Measurements from ENCODE around the gene TAF4. TPM values are rescaled to one million over a fixed set of nuclear protein-coding genes. Genes with fewer than 3 reads are reported as not detected.

TAF4 gene
- total and polyA plus RNA-seq, 7 donors = 3.6 to 13.3 (median 8.9) TPM

DNA sequence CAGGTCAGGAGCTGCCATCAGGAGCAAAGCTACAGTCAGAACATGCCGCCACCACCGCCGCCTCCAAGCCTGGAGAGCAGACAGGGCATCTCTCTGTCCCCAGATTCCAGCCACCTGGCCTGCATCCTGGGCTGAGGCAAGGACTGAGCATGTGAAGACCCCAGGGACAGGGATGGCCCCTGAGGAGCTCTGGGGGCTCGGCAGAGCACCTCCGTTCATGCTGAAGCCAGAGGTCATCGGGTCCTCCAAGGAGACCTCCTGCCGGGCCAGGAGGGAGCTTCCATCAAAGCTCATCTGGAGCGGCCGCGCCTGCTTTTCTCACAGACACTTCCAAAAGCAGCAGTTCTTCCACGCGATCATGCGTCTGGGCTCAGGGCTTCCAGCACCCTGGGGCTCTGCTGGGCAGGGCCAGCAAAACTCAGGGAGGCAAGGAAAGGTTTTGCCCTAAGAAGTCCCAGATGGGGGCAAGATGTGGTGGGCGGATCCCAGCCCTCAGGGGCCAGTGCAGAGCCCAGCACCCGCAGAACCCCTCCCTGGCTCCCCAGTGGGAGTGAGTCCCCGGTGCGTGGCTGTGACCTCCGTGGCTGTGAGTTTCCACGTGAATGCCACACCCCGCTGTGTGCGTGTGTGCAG is 138.4 kb downstream of the TAF4 start:
- Histone ChIP-seq H3K4me3 (no peak overlapping the region), H3K27ac (no peak overlapping the region), H3K36me3 (no peaks in the 10 kb centered on the region), H3K27me3 (peaks cover 0 to 21% (median 10%) of the 10 kb centered on the region in 3 donors), H3K9me3 (no peaks in the 10 kb centered on the region), H3K4me1 (no peaks in the 10 kb centered on the region)
- 69 to 85% methylated on average over 21 of the region's 21 CpGs for WGBS, 2 donors
- TF ChIP-seq POLR2A (IDR thresholded peaks at IDR 0.05) (no peak), POLR2AphosphoS5 (IDR thresholded peaks at IDR 0.05) (no peak)
- TF ChIP-seq, protein P1, sequence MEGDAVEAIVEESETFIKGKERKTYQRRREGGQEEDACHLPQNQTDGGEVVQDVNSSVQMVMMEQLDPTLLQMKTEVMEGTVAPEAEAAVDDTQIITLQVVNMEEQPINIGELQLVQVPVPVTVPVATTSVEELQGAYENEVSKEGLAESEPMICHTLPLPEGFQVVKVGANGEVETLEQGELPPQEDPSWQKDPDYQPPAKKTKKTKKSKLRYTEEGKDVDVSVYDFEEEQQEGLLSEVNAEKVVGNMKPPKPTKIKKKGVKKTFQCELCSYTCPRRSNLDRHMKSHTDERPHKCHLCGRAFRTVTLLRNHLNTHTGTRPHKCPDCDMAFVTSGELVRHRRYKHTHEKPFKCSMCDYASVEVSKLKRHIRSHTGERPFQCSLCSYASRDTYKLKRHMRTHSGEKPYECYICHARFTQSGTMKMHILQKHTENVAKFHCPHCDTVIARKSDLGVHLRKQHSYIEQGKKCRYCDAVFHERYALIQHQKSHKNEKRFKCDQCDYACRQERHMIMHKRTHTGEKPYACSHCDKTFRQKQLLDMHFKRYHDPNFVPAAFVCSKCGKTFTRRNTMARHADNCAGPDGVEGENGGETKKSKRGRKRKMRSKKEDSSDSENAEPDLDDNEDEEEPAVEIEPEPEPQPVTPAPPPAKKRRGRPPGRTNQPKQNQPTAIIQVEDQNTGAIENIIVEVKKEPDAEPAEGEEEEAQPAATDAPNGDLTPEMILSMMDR (IDR thresholded peaks at IDR 0.05) = no peak
- no peak for DNase-seq
- intact Hi-C loops (cut with DNase I) = no loop called here

DNA sequence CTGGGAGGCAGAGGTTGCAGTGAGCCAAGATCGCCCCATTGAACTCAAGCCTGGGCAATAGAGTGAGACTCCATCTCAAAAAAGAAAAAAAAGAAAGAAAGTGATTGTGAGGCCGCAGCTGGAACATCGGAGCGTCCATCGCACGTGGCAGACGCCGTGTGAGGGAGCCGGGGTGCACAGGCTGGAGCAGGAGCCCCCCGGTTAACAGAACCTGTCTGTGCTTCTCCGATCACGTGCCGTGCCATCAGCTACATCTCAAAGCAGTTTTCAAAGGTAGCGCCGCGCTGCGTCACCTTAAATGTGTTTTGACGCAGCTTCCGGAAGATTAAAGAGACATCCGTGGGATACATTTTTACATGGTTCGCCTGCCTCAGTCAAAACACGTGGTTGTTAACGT is 138.9 kb downstream of the TAF4 start:
- Histone ChIP-seq H3K36me3 (no peaks in the 10 kb centered on the region), H3K4me1 (no peaks in the 10 kb centered on the region), H3K27ac (no peak overlapping the region), H3K4me3 (no peak overlapping the region), H3K9me3 (no peaks in the 10 kb centered on the region), H3K27me3 (peaks cover 0 to 21% (median 10%) of the 10 kb centered on the region in 3 donors)
- intact Hi-C loops (cut with DNase I) = no loop called here
- TF ChIP-seq, protein P1 (IDR thresholded peaks at IDR 0.05) = no peak
- TF ChIP-seq POLR2AphosphoS5 (IDR thresholded peaks at IDR 0.05) (no peak), POLR2A (IDR thresholded peaks at IDR 0.05) (no peak), EP300 (IDR thresholded peaks at IDR 0.05) (no peak)
- no peak for DNase-seq
- WGBS, 2 donors = 91 to 92% methylated on average over 23 of the region's 23 CpGs

DNA sequence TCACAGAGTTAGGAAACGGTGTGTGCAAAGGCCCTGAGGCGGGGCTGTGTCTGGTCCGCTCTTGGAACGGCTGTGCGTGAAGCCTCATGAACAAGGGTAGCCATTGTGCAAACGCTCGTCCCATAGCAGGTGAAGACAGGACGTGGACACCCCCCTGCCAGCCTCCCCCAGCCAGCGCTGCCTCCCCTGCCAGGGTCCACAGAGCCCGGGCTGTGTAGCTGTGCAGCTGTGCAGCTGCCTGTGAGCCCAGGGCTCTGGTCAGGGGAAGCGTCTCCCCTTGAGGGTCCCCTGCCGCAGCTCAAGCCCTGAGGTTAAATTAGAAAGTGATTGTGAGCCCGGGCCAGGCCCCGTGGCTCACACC is 139.4 kb downstream of the TAF4 start:
- Histone ChIP-seq H3K27me3 (peaks cover 0 to 21% (median 10%) of the 10 kb centered on the region in 3 donors), H3K4me1 (no peaks in the 10 kb centered on the region), H3K9me3 (no peaks in the 10 kb centered on the region), H3K4me3 (no peak overlapping the region), H3K36me3 (no peaks in the 10 kb centered on the region), H3K27ac (no peak overlapping the region)
- no peak for TF ChIP-seq POLR2AphosphoS5 (IDR thresholded peaks at IDR 0.05)
- TF ChIP-seq, protein P1 (IDR thresholded peaks at IDR 0.05) = no peak
- TF ChIP-seq POLR2A (IDR thresholded peaks at IDR 0.05) = no peak
- TF ChIP-seq EP300 (IDR thresholded peaks at IDR 0.05) = no peak
- DNase-seq = no peak
- intact Hi-C loops (cut with DNase I) = no loop called here
- WGBS, 2 donors = 83 to 89% methylated on average over 14 of the region's 14 CpGs

DNA sequence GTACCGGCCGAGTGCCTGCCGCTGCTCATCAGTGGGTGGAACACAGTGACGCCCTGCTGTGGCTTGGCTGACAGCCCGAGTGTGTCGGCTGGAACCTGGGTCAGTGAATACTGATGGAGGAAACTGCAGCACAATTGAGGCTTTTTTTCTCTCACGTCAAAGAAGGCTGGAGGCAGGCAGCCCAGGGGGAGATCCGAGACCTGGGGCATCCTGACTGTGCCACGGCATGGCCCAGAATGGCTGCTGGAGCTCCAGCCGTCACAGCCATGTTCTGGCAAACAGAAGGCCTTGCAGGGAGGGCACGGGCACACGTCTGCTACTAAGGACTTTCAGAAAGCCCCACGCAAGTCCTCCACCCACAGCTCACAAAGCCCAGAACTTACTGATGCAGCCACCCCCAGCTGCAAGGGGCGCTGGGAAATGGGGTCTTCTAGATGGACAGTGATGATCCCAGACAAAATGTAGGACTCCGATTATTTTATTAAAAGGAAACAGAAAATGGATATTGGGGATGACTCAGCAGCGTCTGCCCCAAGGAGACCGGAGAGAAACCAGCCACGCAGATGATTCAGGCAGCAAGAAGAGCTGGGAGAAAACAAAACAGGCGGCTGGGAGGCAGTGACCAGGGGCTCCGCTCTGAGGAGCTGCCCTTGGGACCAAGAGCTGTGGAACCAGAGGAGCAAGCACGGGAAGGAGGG is 140.0 kb downstream of the TAF4 start:
- Histone ChIP-seq H3K27me3 (peaks cover 0 to 21% (median 10%) of the 10 kb centered on the region in 3 donors), H3K27ac (no peak overlapping the region), H3K9me3 (no peaks in the 10 kb centered on the region), H3K36me3 (no peaks in the 10 kb centered on the region), H3K4me1 (no peaks in the 10 kb centered on the region), H3K4me3 (no peak overlapping the region)
- no peak for DNase-seq
- WGBS, 2 donors = 66 to 84% methylated on average over 21 of the region's 21 CpGs
- intact Hi-C loops (cut with DNase I) = no loop called here
- TF ChIP-seq POLR2AphosphoS5 (IDR thresholded peaks at IDR 0.05) (no peak), EP300 (IDR thresholded peaks at IDR 0.05) (no peak), POLR2A (IDR thresholded peaks at IDR 0.05) (no peak)
- TF ChIP-seq, protein P1 (IDR thresholded peaks at IDR 0.05) = no peak

All from sigmoid colon (tissue), 7 donors.